NCI-H2081 treated with DMSO at 0.1 percent for 48 hours (cell line): ENCODE results near the gene HAO2.

Experiments
- DNase-seq: peaks from one replicate; lab custom pipeline; 2025; lab: John Stamatoyannopoulos, UW

The HAO2 gene

DNA sequence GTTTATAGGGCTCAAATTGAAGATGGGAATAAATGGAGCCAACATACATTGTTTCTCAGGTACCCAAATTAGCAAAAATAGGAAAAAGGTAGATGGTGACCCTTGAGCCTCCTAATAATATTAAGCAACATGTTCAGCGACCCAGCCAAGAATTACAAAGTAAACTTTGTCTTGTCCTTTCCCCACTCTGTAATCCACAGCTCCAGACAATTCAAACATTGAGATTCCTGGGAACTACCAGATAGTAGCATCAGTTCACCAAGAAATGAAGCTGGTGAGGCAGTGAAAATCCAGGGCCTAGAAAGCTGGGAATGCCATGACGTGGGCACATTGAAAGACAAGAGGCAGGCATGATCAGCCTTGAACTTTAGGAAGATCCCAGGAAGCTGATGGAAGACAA, 11.7 kb downstream of the HAO2 start:
- DNase-seq = no peak

DNA sequence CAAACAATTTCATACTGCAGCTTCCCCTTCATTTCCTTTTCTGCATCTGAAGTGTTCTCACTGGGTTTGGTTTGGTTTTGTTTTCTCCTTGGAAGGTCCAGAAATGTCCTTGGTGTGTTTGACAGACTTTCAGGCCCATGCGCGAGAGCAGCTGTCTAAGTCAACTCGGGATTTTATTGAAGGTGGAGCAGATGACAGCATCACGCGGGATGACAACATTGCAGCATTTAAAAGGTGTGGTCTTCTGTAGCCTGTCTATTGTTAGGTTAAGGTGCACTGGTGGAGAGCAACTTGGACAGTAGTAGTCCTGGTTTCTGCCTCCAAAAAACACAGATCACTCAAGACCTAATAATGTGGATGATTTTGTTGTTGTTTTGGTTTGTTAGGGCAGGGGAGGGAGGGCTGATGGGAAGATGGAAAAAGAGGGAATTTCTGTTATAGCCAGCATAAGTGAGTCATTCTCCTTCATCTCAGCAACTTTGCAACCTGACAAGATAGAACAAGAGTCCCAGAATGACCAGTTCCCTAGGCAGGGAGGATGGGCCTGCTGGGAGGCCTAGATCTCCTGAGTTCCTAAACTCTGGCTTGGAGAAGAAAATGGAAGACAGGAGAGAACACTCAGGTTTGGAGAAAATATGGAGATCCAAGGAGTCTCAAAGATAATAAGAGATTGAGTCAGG, 12.5 kb downstream of the HAO2 start:
- DNase-seq = no peak

DNA sequence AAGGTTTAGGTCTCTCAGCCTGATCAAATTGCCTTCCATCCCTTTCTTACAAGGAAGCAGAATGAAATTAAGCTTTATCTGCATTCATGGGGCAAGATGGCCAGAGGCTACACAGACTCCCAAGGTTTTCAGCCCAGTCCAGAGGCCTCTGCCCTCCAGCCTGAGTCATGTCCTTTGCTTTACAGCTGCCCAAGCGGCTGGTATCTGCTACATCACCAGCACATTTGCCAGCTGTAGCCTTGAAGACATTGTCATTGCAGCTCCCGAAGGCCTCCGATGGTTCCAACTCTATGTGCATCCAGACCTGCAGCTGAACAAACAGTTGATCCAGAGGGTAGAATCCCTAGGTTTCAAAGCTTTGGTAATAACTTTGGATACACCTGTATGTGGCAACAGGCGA, 16.0 kb downstream of the HAO2 start:
- DNase-seq = no peak

DNA sequence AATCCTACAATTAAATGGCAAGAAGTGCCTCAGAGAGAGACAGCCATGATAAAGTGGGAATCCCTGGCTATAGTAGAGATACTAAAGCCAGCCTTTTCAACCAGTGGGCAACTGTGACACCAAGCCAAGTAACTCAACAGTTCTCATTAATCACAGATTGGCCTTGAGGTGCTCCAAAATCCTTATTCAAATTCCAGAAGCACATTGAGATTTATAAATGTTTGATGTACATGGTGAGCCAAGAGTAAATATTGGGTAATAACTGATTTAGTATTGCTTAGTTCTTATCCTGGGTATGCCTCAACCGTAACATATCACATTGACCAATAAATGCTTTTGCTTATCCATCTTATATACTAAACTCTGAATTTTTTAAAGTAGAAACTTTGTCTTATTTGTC, 17.1 kb downstream of the HAO2 start:
- no peak for DNase-seq

DNA sequence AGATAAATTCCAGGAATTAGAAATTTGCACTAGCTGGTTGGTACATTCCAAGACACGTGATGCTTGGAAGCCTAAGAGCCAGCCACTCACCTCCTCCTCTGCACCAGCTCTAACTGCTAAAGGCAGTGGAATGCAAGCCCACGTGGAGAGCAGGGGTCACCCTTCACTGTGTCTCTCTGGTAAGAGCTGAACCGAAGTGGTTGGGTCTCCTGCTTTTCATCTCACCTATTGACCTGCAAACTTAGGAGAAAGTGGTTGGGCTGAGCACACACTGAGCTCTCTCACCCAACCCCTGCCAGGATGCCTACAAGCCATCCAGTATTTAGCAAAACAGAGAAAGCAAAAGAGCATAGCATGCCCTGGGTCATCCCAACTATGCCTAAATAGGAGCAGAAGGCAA, 19.3 kb downstream of the HAO2 start:
- DNase-seq = no peak

DNA sequence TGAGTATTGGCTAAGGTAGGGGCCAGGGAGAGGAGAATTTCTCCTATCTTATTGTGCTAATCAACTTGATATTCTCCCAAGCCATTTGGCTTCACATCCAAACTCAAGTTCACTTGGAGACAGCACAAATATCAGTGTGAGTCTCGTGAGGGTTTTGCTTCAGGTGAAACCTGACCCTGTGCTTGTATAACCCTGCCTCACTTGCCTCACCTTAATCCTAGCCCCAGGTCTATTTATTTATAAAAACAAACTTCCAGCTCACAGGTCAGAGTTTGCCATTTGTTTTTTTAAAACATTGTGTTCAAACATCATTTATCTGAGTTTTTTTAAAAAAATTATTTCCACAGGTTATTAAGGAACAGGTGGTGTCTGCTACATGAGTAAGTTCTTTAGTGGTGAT, 19.9 kb downstream of the HAO2 start:
- DNase-seq = no peak

DNA sequence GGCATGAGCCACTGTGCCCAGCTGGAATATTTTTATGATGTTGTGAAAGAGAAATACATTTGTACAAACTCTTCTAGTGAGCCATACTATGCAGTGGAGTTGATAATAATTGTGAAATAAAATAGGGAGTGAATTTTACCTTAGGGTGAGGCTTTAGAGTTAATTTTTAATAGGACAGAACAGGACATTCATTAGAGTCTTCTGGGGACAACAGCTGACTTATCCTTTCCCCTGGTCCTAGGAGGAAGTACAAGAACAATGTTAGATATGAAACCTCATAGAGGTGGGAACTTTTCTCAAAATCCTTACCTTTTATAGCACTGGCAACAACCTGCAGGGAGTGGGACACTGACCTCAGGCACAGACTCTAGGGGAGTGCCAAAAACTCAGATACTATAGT, 21.9 kb downstream of the HAO2 start:
- no peak for DNase-seq

DNA sequence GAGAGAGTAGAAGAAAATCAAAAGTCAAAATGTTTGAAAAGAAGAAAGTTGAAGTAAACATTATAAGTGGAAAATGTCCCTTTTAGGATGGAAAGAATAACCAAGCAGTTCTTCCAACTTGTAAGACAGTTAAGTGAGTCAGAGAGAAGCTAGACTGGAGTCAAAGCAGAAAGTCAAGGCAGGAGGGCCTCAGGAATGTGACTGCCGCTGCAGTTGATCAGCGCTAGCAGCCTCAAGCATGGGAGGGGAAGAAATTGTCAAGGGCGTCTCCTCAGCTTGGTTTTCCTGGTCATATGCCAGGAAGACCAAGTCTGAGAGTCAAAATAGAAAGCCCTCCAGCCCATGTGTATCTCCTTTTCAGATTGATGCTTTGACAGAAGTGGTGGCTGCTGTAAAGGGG, 23.2 kb downstream of the HAO2 start:
- no peak for DNase-seq

DNA sequence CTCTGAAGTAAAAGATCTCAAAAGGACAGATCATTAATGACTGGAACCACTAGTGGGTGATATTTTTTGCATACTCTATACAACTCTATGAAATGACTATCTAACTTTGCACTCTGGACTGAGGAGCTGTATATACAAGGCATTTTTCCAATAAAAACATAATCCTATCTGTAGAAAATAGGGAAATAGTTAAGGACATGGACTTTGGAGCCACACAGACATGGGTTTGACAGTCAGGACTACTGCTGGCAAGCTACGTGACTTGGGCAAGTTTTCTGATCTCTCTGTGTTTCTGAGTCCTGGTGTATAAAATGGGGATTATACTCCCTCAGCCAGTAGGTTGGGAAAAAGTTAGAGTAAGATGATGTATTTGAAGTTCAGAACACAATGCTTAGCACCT, 25.5 kb downstream of the HAO2 start:
- DNase-seq = no peak

DNA sequence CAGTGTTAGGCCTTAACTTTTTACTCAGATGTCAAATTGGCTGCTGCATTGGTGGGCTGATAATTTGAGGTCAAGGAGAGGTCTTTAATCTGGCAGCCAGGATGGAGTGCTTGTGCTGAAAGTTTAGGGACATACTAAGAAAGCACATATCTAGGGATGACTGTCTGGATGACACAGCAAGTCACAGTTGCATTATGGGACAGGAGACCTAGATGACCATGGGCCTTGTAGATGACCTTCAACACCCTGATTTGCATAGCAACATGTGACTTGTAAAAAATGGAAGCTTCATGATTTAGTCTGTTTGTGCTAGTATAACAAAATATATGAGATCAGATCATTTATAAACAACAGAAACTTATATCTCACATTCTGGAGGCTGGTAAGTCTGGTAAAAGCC, 28.4 kb downstream of the HAO2 start:
- DNase-seq = no peak

DNA sequence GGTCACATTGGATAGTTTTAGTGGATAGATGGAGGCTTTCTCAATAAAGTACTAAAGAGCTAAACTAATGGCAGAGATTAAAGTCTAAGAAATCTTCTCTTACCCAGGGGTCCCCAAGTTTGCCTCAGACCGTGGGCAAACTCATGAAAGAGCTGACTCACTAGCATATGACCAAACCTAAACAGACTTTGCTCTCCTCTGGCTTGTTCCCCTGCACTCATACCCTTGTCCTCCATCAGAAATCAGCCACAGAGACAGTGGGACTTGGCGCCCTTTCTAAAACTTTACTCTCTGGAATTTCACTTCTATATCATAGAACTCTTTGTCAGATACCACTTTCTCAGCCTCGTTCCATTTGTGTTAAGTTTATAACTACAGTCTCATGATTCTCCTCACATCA, 29.4 kb downstream of the HAO2 start:
- DNase-seq = no peak

DNA sequence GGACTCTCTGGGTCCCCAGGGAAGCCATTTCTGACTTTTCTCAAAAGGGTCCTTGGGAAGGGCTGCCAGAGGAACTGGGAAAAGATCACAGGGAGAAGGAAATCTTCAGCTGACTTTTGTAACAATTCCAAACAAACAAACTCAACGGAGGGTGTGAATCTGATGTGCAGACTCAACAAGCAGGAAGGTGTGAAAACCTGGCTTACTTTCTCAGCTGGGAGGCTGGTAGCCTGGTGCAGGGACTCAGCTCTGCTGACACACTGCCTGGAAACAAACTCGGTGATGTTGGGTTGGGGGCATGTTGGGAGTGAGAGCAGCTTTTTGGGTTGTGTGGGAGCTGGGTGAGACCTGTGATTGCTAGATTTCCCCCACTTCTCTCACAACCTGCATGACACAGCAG, 36.2 kb downstream of the HAO2 start:
- DNase-seq = no peak

DNA sequence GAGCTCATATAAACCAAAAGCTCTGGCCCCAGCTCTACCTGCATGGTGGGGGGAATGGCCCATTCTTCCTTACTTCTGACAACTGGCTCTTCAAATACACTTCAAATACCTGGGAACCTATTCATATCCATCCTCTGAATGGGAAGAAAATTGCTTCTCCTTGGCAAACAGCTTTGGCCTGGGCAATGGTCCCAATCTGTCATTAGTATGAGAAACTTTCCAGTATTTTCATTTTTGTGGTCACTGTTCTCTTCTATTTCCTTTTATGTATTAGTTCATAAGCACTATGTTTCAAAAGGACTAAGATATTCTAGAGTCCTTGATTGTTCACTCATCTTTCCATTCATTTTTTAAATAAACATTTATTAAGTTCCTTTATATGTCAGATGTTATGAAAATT, 41.1 kb downstream of the HAO2 start:
- no peak for DNase-seq

DNA sequence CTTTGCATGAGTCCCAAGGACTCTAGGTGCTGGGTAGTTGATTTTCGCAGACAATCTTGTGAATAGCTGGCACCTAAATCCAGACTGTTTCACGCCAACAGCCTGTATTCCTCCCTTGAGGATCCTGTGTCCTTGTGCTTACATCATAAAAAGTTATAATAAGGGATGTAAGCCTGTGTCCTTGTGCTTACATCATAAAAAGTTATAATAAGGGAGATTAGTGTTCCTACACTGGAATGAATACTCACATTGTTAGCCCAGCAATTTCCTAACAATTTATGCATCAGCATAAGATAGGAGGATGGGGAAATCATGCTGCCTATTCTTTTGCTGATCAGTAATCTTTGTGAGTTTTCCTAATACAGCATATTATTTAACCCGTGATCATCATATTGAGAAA, 42.4 kb downstream of the HAO2 start:
- no peak for DNase-seq

DNA sequence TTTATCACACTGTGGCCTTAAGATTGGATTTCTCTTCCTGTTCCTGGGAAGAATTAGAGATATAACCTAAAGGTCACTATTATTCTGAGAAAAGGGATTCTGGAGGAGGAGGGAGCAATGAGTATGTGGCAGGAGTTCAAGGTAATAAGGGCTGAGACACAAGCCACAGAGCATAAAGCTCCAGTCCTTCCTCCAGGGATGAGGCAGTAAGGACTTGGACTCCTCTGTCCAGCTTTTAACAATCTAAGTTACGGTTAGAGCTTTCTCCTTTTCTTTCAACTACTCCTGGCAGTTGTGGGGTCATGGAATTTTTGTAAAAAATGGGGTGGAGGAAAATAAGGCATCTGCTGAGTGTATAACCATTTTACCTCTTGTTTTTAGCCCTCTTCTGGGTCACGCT, 46.4 kb downstream of the HAO2 start, which contains the start of gene HSD3B2:
HSD3B2 (plus strand) TSS at position 201 of the 400 bp plus-strand sequence. CDS start 270 bp downstream, outside the sequence.
- no peak for DNase-seq

DNA sequence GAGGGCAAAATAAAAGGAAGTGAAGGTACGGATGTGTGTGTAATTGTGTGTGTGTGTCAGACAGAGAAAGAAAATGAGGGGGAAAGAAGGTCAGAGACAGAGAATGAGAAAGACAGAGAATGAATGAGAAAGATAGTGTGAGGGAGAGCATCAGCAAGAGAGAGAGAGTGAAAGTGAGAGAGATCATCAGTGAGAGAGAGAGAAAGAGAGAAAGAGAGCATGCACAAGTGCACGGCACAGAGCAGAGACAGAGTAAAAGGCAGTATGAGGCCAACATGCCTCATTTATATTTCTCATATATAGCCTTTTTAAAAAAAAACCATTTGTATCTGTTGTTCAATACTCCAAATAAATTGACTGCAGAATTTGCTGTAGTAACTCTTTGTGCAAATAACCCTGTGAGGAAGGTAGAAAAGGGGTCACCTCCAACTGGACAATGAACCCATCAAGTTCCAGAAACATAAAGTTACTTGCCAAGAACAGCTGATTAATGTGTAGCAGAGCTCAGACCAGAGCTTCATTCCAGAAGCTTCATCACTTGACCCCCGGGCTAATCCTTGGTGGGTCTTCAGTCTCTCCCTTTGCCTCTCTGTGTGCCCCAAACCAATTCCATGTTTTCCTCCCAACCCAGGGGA, 47.5 kb downstream of the HAO2 start:
- no peak for DNase-seq

DNA sequence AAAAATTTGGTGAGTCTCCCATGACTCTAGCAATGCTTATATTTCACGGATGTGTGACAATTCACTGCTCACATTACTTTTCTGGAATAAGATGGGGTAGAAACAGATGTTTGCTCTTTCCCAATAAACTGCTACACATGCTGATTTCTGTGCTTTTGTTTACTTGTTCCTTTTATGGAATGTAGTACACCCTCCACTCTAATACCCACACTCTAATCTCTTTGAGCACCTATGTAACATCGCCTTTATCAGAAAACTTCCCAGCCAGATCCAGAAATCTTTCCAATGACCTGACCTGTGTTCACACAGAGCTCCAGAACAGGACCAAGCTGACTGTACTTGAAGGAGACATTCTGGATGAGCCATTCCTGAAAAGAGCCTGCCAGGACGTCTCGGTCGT, 50.5 kb downstream of the HAO2 start:
- no peak for DNase-seq

DNA sequence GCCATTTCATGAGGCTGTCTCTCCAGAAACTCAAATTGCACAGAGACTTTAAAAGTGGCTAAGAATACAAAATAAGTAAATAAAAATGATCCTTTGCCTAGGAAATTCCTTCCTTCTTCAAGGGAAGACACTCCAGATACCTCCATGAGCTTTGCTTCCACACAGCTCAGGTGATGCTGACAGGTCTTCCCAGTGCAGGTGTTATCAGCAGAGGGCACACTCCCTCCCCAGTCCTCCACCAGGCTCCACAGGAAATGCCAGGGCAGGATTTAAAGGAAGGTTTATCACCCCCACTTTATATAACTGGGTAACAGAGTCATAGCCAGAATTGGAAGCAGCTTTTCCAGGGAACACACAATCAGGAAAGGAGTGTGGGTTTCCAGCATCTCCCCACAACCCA, 52.1 kb downstream of the HAO2 start:
- no peak for DNase-seq

DNA sequence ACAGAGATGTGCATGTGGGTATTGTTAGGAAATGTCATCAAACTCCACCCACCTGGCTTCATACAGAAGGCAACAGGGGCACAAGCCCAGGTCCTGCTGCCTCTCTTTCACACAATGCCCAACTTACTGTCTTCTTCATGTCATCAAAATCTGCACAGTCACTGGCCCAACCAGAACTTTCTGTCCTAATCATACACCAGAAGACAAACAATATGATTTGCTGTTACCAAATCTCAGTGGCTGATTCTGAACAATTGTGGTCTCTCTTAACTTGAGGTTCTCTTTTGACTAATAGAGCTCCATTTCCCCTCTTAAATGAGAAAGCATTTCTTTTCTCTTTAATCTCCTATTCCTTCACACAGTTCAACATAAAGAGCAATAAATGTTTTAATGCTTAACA, 54.0 kb downstream of the HAO2 start:
- no peak for DNase-seq

DNA sequence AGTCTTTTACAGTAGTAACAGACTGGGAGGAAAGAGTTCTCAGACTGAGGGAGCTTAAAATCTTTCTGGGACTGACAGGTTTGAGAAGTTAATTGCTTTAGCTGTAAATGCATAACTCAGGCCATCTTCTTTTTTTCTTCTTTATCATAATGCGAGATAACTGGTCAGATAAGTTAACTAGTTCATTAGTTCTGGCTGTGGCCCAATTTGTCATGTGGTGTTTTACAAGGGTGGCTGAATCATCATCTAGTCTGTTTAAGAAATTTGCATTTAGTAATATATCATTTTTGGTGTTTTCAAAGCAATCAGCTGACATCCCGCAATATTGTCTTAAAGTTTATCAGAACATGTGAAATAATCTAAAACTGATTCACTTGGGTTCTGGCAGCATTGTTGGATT, 60.4 kb downstream of the HAO2 start:
- DNase-seq = no peak

DNA sequence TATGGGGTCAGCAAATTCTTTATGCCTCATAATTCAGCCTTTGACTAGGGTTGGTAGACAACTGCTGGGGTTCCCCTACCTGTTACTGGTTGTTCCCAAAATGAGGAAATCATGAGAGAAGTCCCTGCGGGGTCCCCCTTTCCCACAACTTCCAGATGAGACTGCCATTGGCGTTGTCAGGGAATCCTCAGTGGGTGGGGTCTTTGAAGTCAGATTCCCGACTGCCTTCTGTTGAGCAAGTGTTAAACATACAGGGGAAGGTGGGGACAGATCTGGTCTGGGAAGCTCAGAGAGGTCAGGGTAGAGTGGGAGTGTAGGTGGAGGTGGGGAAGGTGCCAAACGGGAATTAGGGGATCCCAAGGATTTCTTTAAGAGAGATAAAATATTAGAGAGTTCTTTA, 61.1 kb downstream of the HAO2 start:
- DNase-seq = no peak

DNA sequence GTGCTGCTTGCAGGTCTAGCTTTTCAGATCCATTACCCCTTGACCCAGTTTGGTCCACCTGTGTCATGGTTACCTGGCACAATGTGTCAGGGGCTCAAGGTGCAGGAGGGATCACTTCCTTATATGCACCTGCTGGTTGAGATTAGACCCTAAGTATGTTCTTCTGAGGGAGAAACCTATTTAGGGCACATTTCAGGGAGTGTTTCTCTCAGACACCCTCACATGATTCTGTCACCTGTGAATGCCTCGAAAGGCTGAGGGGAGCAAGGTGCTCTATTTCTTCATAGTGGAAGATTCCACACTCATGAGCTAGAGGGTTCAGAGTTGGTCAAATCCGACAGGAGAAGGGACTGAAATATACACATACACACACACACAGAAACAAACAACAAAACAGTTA, 61.9 kb downstream of the HAO2 start:
- DNase-seq = no peak

DNA sequence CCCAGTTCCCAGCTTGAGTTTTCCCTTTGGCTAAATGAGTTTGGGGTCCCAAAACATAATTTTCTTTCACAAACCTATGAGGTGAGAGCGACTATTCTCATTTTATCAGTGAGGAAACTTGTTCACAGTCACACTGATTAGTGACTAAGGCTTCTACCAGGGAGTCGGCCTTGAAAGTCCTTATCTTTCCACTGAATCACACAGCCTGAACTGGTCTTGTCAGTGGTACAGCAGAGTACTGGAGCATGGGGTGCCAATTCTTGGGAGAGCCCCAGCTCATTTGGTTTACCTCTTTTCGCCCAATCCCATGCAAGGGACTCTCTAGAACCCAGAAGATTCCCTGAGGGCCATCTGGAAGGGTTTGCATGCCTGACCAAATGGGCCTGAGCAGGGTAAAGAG, 63.3 kb downstream of the HAO2 start:
- DNase-seq = no peak

DNA sequence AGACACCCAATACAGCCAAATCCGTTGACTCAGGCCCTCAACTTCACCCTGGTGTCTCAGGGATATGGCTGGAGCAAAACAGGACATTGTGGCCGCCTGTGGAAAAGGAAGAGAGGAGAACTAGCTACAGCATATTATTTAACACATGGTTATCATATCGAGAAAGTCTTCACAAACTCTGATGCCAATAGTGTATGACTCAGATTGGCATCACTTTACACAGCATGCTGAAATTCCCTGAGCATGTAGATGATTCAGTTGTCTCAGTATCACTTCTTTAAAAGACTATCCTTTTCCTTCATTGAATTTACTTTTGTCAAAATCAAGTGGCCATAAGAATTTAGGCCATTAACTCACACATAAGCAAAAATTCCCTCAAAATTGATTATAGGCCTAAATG, 66.5 kb downstream of the HAO2 start:
- no peak for DNase-seq
